Measurements from ENCODE around the gene NDUFA7.
A peak's percentile ranks its signal among the peaks of the same experiment; 100 is the strongest.

GRCh38 chr19:8355631-8356402, 34.6 kb upstream of the NDUFA7 start:
- TF ChIP-seq POLR2AphosphoS5 (IDR thresholded peaks at IDR 0.05) (peak in 2 of 3 donors; percentile 23 to 76), EP300 (IDR thresholded peaks at IDR 0.05) (no peak)

Measured in suprapubic skin (tissue), 4 donors.